HCT116 (cell line): ENCODE data around the gene DNM2. TPM values are rescaled to one million over a fixed set of nuclear protein-coding genes. Genes with fewer than 3 reads are reported as not detected.

Source experiments
- ATAC-seq: fragments of 200-7000 bp; cut with Tn5 transposase; 2 replicates; pipeline ENCODE4 v1.9.1; 2020; ENCODE audit warnings: mild to moderate bottlenecking, moderate library complexity
- BruUV-seq: library from RNA; stranded (reverse); fragments of 400-500 nt; replicated peaks from 2 replicates; lab custom pipeline; 2021; lab: Mats Ljungman, UMichigan
- CTCF ChIA-PET: fragments of 300-600 bp; sonication (Branson Sonifier 250); formaldehyde crosslinking; loops from one replicate; lab custom pipeline; 2021; ENCODE audit warnings: antibody characterized with exemption; lab: Charles Lee
- POLR2A ChIA-PET: fragments of 300-600, 350-600 bp; sonication (Branson Sonifier 250); formaldehyde crosslinking; loops from one replicate; lab custom pipeline; 2021; ENCODE audit warnings: antibody characterized with exemption; lab: Charles Lee
- RAD21 ChIA-PET, 2 experiments: fragments of 300-600 bp; sonication (Branson Sonifier 250); formaldehyde crosslinking; loops; one replicate each; lab custom pipeline; 2023; ENCODE audit warnings: low total read pairs in 2 of 2; ENCODE audit not compliant: uncharacterized antibody in 2 of 2, unreplicated experiment in 2 of 2, low non-redundant PET in 1 of 2; lab: Charles Lee
- DNase-seq: peaks from one replicate; pipeline ENCODE4 v3.0.0-alpha.2; 2010; ENCODE audit warnings: low read depth, low spot score
- H2AFZ ChIP-seq: fragments of 200-600 bp; shearing (Covaris generic), sonication (generic); 2 replicates; pipeline ENCODE4 v1.6.1; 2017; ENCODE audit warnings: low read depth, mixed run types, mixed read lengths, antibody characterized with exemption, low read length; ENCODE audit not compliant: poor library complexity, severe bottlenecking
- H3K27ac ChIP-seq: 2 replicates; pipeline ENCODE4 v1.5.1; 2012; ENCODE audit warnings: low read depth, low read length
- H3K27me3 ChIP-seq: fragments of 200-600 bp; sonication (generic); 2 replicates; pipeline ENCODE4 v1.6.1; 2016; ENCODE audit warnings: mixed run types, low read length, mixed read lengths; ENCODE audit not compliant: insufficient read depth
- H3K36me3 ChIP-seq, 2 experiments: fragments of 200-500 bp in 1 of 2; fragments of 200-600 bp in 1 of 2; sonication (Bioruptor generic) in 1 of 2; sonication (generic) in 1 of 2; 2 replicates each; pipeline versions ENCODE4 v1.5.1 to v1.6.1; 2014 to 2016; ENCODE audit warnings: low read length in 2 of 2, inconsistent platforms in 1 of 2, mixed read lengths in 1 of 2, mixed run types in 1 of 2; ENCODE audit not compliant: insufficient read depth in 2 of 2, control insufficient read depth in 1 of 2
- H3K4me1 ChIP-seq, 2 experiments: fragments of 200-600 bp in 1 of 2; sonication (generic) in 1 of 2; 2 replicates each; pipeline versions ENCODE4 v1.5.1 to v1.6.1; 2012 to 2017; ENCODE audit warnings: low read length in 2 of 2, inconsistent platforms in 1 of 2, mild to moderate bottlenecking in 1 of 2, mixed read lengths in 1 of 2, mixed run types in 1 of 2, moderate library complexity in 1 of 2; ENCODE audit not compliant: insufficient read depth in 2 of 2, control insufficient read depth in 1 of 2
- H3K4me2 ChIP-seq: fragments of 200-600 bp; sonication (generic); 2 replicates; pipeline ENCODE4 v1.6.1; 2017; ENCODE audit warnings: mixed run types, low read length, mixed read lengths
- H3K4me3 ChIP-seq, 2 experiments: fragments of 200-600 bp in 1 of 2; sonication (generic) in 1 of 2; replicated peaks in 1 of 2; 2 replicates each; pipeline ENCODE4 v1.5.1; 2011 to 2016; ENCODE audit warnings: low read length in 2 of 2, control low read depth in 1 of 2, low read depth in 1 of 2, mild to moderate bottlenecking in 1 of 2, mixed read lengths in 1 of 2, mixed run types in 1 of 2
- H3K79me2 ChIP-seq: fragments of 200-600 bp; sonication (generic); 2 replicates; pipeline ENCODE4 v1.6.1; 2017; ENCODE audit warnings: mild to moderate bottlenecking, mixed run types, low read length, moderate library complexity, mixed read lengths; ENCODE audit not compliant: insufficient read depth
- H3K9ac ChIP-seq: fragments of 200-600 bp; sonication (generic); 2 replicates; pipeline ENCODE4 v1.6.1; 2016; ENCODE audit warnings: low read length, mixed read lengths
- H3K9me2 ChIP-seq: fragments of 200-600 bp; sonication (generic), shearing (Covaris generic); 2 replicates; pipeline ENCODE4 v1.6.1; 2017; ENCODE audit warnings: mixed run types, mild to moderate bottlenecking, moderate library complexity; ENCODE audit not compliant: insufficient read depth
- H3K9me3 ChIP-seq, 2 experiments: fragments of 200-500 bp in 1 of 2; fragments of 200-600 bp in 1 of 2; sonication (Bioruptor generic) in 1 of 2; sonication (generic) in 1 of 2; 2 replicates each; pipeline ENCODE4 v1.6.1; 2014 to 2017; ENCODE audit warnings: low read length in 2 of 2, mixed read lengths in 2 of 2, inconsistent platforms in 1 of 2, low read depth in 1 of 2, mild to moderate bottlenecking in 1 of 2, mixed run types in 1 of 2, moderate library complexity in 1 of 2; ENCODE audit not compliant: control insufficient read depth in 1 of 2, insufficient read depth in 1 of 2
- H4K20me1 ChIP-seq: fragments of 200-600 bp; sonication (generic), shearing (Covaris generic); 2 replicates; pipeline ENCODE4 v1.6.1; 2017; ENCODE audit warnings: mixed run types, mild to moderate bottlenecking, moderate library complexity; ENCODE audit not compliant: insufficient read depth
- ATF3 ChIP-seq: IDR thresholded peaks from 2 replicates; pipeline ENCODE4 v1.6.1; 2012
- CBX3 ChIP-seq: IDR thresholded peaks from 2 replicates; pipeline ENCODE4 v1.6.1; 2012; ENCODE audit warnings: low read depth
- ELF1 ChIP-seq: IDR thresholded peaks from 2 replicates; pipeline ENCODE4 v1.6.1; 2012; ENCODE audit warnings: low read depth, borderline replicate concordance
- EZH2 ChIP-seq: fragments of 200-600 bp; sonication (generic); IDR thresholded peaks from 2 replicates; pipeline ENCODE4 v1.6.1; 2017; ENCODE audit warnings: antibody characterized with exemption, mixed run types
- EZH2phosphoT487 ChIP-seq: fragments of 200-600 bp; IDR thresholded peaks from 2 replicates; pipeline ENCODE4 v1.6.1; 2018; ENCODE audit warnings: antibody characterized with exemption, borderline replicate concordance
- FOSL1 ChIP-seq: IDR thresholded peaks from 2 replicates; pipeline ENCODE4 v1.6.1; 2012; ENCODE audit warnings: low read depth
- MAX ChIP-seq: IDR thresholded peaks from 2 replicates; pipeline ENCODE4 v1.6.1; 2012
- POLR2A ChIP-seq: IDR thresholded peaks from 2 replicates; pipeline ENCODE4 v1.7.0; 2011; ENCODE audit warnings: borderline replicate concordance; ENCODE audit not compliant: insufficient read depth, insufficient read length; ENCODE audit errors: extremely low read depth
- RAD21 ChIP-seq: IDR thresholded peaks from 2 replicates; pipeline ENCODE4 v1.6.1; 2012; ENCODE audit warnings: low read depth, mild to moderate bottlenecking
- SRF ChIP-seq: IDR thresholded peaks from 2 replicates; pipeline ENCODE4 v1.6.1; 2012; ENCODE audit warnings: low read depth
- TCF7L2 ChIP-seq: IDR thresholded peaks from 2 replicates; pipeline ENCODE4 v1.7.0; 2011; ENCODE audit warnings: borderline replicate concordance, inconsistent platforms; ENCODE audit not compliant: insufficient read depth, insufficient read length; ENCODE audit errors: extremely low read depth
- ZFX ChIP-seq: fragments of 450-650 bp; IDR thresholded peaks from 2 replicates; pipeline ENCODE4 v1.6.1; 2017
- intact Hi-C: fragments of 100-400 bp; cut with micrococcal nuclease; formaldehyde crosslinking; loops from 2 replicates; pipeline ENCODE4 v1.10.0; 2022
- total RNA-seq: library from RNA; stranded (reverse); gene quantifications from one replicate; pipeline ENCODE4 v1.2.1, GENCODE V29; 2021; ENCODE audit not compliant: unreplicated experiment

Gene DNM2
- total RNA-seq, 1 experiment from 2014 or later, result 183 TPM

GRCh38 chr19:10724573-10725071 is 6.7 kb downstream of the DNM2 start:
- H3K4me2 ChIP-seq, result no peak overlapping the region
- DNase-seq, result no peak

GRCh38 chr19:10725415-10725814 is 7.5 kb downstream of the DNM2 start:
- POLR2A ChIA-PET, result no interaction called here
- Histone ChIP-seq H3K4me1 (peaks cover 8 to 12% of the 10 kb centered on the region in 2 experiments; a peak in 3 of 4 replicates), H3K4me3 (no peak overlapping the region), H4K20me1 (no peaks in the 10 kb centered on the region; the same call in 1 of the 2 replicates)
- no peak for TF ChIP-seq ZFX
- TF ChIP-seq EZH2, result no peak
- TF ChIP-seq MAX, result no peak
- no peak for TF ChIP-seq POLR2A
- TF ChIP-seq FOSL1, result no peak
- no peak for TF ChIP-seq ATF3
- TF ChIP-seq, all 23 proteins: peak for 0
- no TSS peak for BruUV-seq
- no peaks in the 10 kb centered on the region for H3K27me3 ChIP-seq
- no peaks in the 10 kb centered on the region for H3K9me3 ChIP-seq
- H3K27ac ChIP-seq, result no peak overlapping the region
- H3K9me2 ChIP-seq, result no peaks in the 10 kb centered on the region
- no peak overlapping the region for H2AFZ ChIP-seq
- RAD21 ChIA-PET, result no interaction called here
- intact Hi-C loops, result no loop called here
- H3K79me2 ChIP-seq, result peaks cover 96% of the 10 kb centered on the region
- no peak overlapping the region for H3K9ac ChIP-seq
- CTCF ChIA-PET, result no interaction called here
- H3K4me2 ChIP-seq, result no peak overlapping the region
- peaks cover 2 to 3% of the 10 kb centered on the region in 2 experiments; a peak in 3 of 4 replicates for H3K36me3 ChIP-seq
- ATAC-seq (no peak), DNase-seq (no peak)

More at GRCh38 chr19:10724573-10725071, 6.7 kb downstream of the DNM2 start:
- TF ChIP-seq EZH2phosphoT487 (no peak), CBX3 (no peak), MAX (no peak), ATF3 (no peak), ELF1 (no peak), RAD21 (no peak), SRF (no peak), TCF7L2 (no peak)
- Histone ChIP-seq H3K4me1 (peaks cover 3 to 6% of the 10 kb centered on the region in 2 experiments; a peak in 3 of 4 replicates), H3K9me2 (no peaks in the 10 kb centered on the region), H2AFZ (no peak overlapping the region), H3K27ac (no peak overlapping the region), H4K20me1 (no peaks in the 10 kb centered on the region; the same call in 1 of the 2 replicates), H3K79me2 (peaks cover 96% of the 10 kb centered on the region), H3K36me3 (peaks cover 2 to 3% of the 10 kb centered on the region in 2 experiments; a peak in 3 of 4 replicates), H3K9me3 (no peaks in the 10 kb centered on the region), H3K4me3 (no peak overlapping the region), H3K9ac (no peak overlapping the region), H3K27me3 (no peaks in the 10 kb centered on the region)
- RAD21 ChIA-PET, result no interaction called here
- intact Hi-C loops, result no loop called here
- POLR2A ChIA-PET, result no interaction called here
- BruUV-seq, result TSS peak; percentile 9
- CTCF ChIA-PET, result no interaction called here
- ATAC-seq, result no peak
